ENCODE data around the gene ZNF526. TPM values are rescaled to one million over a fixed set of nuclear protein-coding genes. Genes with fewer than 3 reads are reported as not detected.

ZNF526 gene
- total and polyA plus RNA-seq, 4 donors, result 1.7 to 8.8 (median 3.8) TPM

GRCh38 chr19:42271861-42272534, 51.9 kb downstream of the ZNF526 start (continued):
- TF ChIP-seq CTCF (IDR thresholded peaks at IDR 0.05; ENCODE audit: low read depth, low read length, missing input control), result no peak

- Histone ChIP-seq H3K4me1 (ENCODE audit: control insufficient read depth in 4 of 4, insufficient read depth in 4 of 4, low read length in 3 of 4) (peaks cover 7 to 47% (median 24%) of the 10 kb centered on the region in 4 donors), H3K9me3 (ENCODE audit: control insufficient read depth in 4 of 4, low read length in 3 of 4) (no peaks in the 10 kb centered on the region), H3K36me3 (ENCODE audit: control insufficient read depth in 4 of 4, insufficient read depth in 3 of 4, low read depth in 1 of 4, low read length in 3 of 4) (peaks cover 5 to 21% (median 12%) of the 10 kb centered on the region in 4 donors), H3K4me3 (ENCODE audit: low read depth in 1 of 3, low read length in 3 of 3) (no peak overlapping the region), H3K27me3 (ENCODE audit: control insufficient read depth in 4 of 4, insufficient read depth in 4 of 4, low read length in 3 of 4) (no peaks in the 10 kb centered on the region), H3K27ac (ENCODE audit: low read depth in 1 of 2, low read length in 2 of 2) (no peak overlapping the region), H3K9ac (ENCODE audit: low read depth in 1 of 2, low read length in 2 of 2) (no peak overlapping the region)
- WGBS, result 92% methylated on average over 9 of the region's 9 CpGs
- DNase-seq (ENCODE audit: low spot score), result no peak
- TF ChIP-seq YY1 (IDR thresholded peaks at IDR 0.05), result no peak
- TF ChIP-seq SP1 (IDR thresholded peaks at IDR 0.05), result no peak
- TF ChIP-seq TAF1 (conservative IDR thresholded peaks at IDR 0.05), result no peak
- TF ChIP-seq EGR1 (IDR thresholded peaks at IDR 0.05; ENCODE audit: low read depth in 2 of 2), result no peak
- TF ChIP-seq FOXA1 (IDR thresholded peaks at IDR 0.05), result no peak
- TF ChIP-seq NR2F2 (IDR thresholded peaks at IDR 0.05), result no peak
- TF ChIP-seq HNF4G (IDR thresholded peaks at IDR 0.05), result no peak
- no peak for TF ChIP-seq MAX (IDR thresholded peaks at IDR 0.05)
- no peak for TF ChIP-seq CTCF (IDR thresholded peaks at IDR 0.05; ENCODE audit: low read depth, low read length, missing input control)
- TF ChIP-seq REST (IDR thresholded peaks at IDR 0.05), result no peak
- no peak for TF ChIP-seq HNF4A (conservative IDR thresholded peaks at IDR 0.05)
Measured at GRCh38 chr19:42272535-42272897, 52.4 kb downstream of the ZNF526 start.

- 97% methylated on average over 23 of the region's 23 CpGs for WGBS
- H3K36me3 ChIP-seq (ENCODE audit: control insufficient read depth in 4 of 4, insufficient read depth in 3 of 4, low read depth in 1 of 4, low read length in 3 of 4), result peaks cover 5 to 21% (median 12%) of the 10 kb centered on the region in 4 donors
- H3K4me3 ChIP-seq (ENCODE audit: low read depth in 1 of 3, low read length in 3 of 3), result no peak overlapping the region
- H3K27me3 ChIP-seq (ENCODE audit: control insufficient read depth in 4 of 4, insufficient read depth in 4 of 4, low read length in 3 of 4), result no peaks in the 10 kb centered on the region
- no peak for DNase-seq (ENCODE audit: low spot score)
- no peak overlapping the region for H3K27ac ChIP-seq (ENCODE audit: low read depth in 1 of 2, low read length in 2 of 2)
- no peak for TF ChIP-seq MAX (IDR thresholded peaks at IDR 0.05)
- no peak for TF ChIP-seq HNF4A (conservative IDR thresholded peaks at IDR 0.05)
- TF ChIP-seq FOXA2 (IDR thresholded peaks at IDR 0.05), result no peak
- no peak for TF ChIP-seq RAD21 (IDR thresholded peaks at IDR 0.05)
- TF ChIP-seq EGR1 (IDR thresholded peaks at IDR 0.05; ENCODE audit: low read depth in 2 of 2), result no peak
- TF ChIP-seq TAF1 (conservative IDR thresholded peaks at IDR 0.05), result no peak
- no peak for TF ChIP-seq JUND (IDR thresholded peaks at IDR 0.05)
- no peak for TF ChIP-seq HNF4G (IDR thresholded peaks at IDR 0.05)
- no peak for TF ChIP-seq SP1 (IDR thresholded peaks at IDR 0.05)
- TF ChIP-seq REST (IDR thresholded peaks at IDR 0.05), result no peak
- H3K9ac ChIP-seq (ENCODE audit: low read depth in 1 of 2, low read length in 2 of 2), result no peak overlapping the region
- H3K9me3 ChIP-seq (ENCODE audit: control insufficient read depth in 4 of 4, low read length in 3 of 4), result no peaks in the 10 kb centered on the region
- H3K4me1 ChIP-seq (ENCODE audit: control insufficient read depth in 4 of 4, insufficient read depth in 4 of 4, low read length in 3 of 4), result peaks cover 12 to 47% (median 25%) of the 10 kb centered on the region in 4 donors
Measured at GRCh38 chr19:42272989-42273406, 52.9 kb downstream of the ZNF526 start.
